ENCODE results near the gene NUBP2.

The NUBP2 gene

DNA sequence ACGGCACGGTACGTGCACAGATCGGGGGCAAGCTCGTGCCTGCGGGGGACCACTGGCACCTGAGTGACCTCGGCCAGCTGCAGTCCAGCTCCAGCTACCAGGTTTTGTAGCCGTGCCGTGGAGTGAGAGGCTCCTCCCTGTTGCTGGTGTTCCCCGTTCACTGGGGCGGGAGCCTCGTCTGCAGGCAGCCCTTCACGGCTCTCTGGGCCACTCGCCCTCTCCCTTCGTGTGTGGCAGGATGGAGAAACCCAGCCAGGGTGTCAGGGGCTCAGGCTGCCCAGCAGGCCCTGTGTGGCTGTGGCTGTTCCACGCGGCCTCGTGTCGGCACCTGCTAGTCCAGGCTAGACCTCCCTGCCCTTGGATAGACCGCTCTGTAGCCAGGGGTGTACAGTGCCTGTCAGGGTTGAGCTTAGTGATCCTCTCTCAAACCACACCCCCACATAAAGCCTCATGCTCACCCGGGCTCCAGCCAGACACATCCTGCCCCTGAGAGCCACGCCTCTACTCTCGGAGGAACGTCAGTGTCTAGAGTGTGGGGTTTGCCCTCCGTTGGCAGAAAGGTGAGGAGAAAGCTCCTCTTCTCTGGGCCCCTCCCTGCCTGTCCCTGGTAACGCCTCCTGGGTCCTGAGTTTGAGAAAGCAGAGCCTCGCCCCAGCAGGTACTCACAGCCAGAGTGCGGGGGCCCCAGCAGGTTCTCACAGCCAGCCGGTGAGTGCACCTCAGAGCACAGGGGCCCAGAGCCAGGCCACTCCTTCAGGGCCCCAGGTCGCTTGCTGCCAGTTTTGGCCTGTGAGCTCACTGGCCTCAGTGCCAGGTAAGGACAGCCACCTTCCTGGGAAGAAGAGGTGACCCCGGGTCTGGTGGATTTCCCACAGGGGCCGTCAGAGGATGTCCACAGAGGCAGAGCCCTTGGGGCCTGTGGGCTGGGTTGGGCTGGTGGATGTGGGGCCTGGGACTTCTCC lies 39.1 kb upstream of the NUBP2 start:
- in situ Hi-C loops (cut with HindIII; ENCODE audit: low sequenced_read_pairs), result loop anchor here (10.0 kb wide), 1 partner anchor 59 kb away; no protein-coding TSS in a partner anchor
- H3K4me3 ChIP-seq (ENCODE audit: low read depth, low read length), result no peak overlapping the region
- TF ChIP-seq, protein P1, sequence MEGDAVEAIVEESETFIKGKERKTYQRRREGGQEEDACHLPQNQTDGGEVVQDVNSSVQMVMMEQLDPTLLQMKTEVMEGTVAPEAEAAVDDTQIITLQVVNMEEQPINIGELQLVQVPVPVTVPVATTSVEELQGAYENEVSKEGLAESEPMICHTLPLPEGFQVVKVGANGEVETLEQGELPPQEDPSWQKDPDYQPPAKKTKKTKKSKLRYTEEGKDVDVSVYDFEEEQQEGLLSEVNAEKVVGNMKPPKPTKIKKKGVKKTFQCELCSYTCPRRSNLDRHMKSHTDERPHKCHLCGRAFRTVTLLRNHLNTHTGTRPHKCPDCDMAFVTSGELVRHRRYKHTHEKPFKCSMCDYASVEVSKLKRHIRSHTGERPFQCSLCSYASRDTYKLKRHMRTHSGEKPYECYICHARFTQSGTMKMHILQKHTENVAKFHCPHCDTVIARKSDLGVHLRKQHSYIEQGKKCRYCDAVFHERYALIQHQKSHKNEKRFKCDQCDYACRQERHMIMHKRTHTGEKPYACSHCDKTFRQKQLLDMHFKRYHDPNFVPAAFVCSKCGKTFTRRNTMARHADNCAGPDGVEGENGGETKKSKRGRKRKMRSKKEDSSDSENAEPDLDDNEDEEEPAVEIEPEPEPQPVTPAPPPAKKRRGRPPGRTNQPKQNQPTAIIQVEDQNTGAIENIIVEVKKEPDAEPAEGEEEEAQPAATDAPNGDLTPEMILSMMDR (IDR thresholded peaks at IDR 0.05; ENCODE audit: low read depth, low read length, missing control alignments), result no peak
- no peak for DNase-seq (ENCODE audit: low read depth)

DNA sequence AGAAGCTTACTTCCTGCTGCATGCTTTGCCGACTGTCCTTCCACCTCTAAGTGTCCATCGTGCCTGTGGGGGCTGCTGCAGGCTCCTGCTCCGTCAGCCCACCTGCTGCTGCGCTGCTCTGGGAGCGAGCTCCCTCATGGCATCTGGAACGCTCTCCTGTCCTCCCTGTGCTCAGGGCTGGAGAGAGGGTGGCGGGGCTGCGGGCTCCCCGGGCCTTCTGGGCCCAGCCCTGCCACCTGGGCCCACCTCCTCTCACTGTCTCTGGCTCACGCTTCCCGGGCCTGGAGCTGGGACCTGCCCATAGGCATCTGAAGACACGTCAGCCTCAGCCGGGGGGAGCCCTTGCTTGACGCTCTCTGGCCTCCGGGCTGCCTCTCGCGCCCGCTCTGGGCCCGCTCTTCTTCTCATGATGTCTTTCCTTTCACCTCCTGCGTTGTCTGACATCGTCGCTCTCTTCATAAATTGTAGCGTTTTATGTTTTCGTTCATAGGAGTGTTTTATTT lies 38.4 kb upstream of the NUBP2 start:
- H3K4me3 ChIP-seq (ENCODE audit: low read depth, low read length), result no peak overlapping the region
- in situ Hi-C loops (cut with HindIII; ENCODE audit: low sequenced_read_pairs), result loop anchor here (10.0 kb wide), 1 partner anchor 60 kb away; no protein-coding TSS in a partner anchor
- TF ChIP-seq, protein P1 (IDR thresholded peaks at IDR 0.05; ENCODE audit: low read depth, low read length, missing control alignments), result no peak
- no peak for DNase-seq (ENCODE audit: low read depth)

DNA sequence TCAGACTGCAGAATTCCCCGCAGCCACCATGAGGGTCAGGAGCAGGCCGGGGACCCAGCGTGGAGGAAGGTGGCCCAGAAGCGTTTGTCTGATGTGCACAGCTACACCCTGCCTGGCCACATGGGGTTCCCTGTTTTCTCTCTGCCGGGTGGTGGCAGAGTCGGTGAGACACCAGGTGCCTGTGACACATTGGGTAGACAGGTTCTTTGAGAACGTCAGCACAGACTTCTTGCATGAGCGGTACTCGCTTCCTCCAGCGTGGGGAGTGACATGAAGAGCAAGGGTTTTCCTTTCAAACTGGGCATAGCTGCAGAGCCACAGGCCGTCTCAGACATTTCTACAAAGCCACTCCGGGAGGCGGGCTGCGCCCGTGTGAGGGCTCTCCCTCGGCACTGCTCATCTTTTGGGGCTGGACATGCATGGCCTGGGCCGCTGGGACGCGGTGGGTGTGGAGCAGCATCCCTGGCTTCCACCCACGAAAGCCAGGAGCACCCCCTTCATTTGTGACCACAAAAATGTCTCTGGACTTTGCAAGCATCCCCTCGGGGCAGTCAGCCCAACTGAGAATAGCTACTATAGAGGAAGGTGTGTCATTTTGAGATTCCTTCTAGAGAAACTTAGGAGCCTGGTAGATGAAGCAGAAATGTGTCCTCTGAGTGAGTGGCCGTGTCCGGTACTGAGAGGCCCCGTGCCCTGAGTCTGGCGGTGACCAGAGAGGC lies 37.4 kb upstream of the NUBP2 start:
- peak; percentile 78 for DNase-seq (ENCODE audit: low read depth)
- in situ Hi-C loops (cut with HindIII; ENCODE audit: low sequenced_read_pairs), result loop anchor here (10.0 kb wide), 1 partner anchor 61 kb away; no protein-coding TSS in a partner anchor
- peak overlapping the region; percentile 21 for H3K4me3 ChIP-seq (ENCODE audit: low read depth, low read length)
- TF ChIP-seq, protein P1 (IDR thresholded peaks at IDR 0.05; ENCODE audit: low read depth, low read length, missing control alignments), result no peak

DNA sequence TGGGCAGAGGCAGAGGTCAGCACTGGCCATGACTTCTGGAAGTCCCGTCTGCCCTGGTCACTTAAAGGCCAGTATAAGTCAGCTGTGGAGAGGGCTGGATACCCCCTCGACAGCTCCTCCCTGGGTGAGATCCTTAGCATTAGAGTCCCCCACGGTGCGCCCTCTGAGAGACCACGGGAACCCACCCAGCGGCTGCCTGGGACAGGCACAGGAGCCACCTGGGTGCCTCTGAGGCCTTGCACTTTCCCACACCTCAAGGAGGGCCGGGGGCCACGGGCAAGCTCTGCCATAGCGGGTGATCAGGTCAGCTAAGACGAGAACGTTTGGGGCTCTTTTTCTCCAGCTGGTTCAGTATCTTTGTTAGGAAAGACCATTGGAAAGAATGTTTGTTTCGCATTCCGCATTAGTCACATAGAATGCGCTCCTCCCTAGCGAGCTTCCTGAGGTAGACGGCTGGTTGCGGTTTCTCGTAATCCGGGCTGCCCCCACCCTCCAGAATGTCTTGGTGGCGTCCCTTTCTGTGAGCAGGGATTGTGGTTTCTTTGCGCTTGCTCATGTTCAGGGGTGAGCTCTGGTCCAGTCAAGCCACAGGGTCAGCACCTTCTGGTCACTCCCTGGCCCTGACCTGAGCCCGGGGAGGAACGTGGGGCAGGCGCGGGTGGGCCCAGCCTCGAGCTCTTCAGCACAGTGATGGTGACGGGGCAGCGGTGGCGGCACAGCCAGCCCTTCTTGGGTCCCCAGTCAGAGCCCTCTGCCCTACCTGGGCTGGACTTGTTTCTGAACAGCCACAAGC lies 36.7 kb upstream of the NUBP2 start:
- TF ChIP-seq, protein P1 (IDR thresholded peaks at IDR 0.05; ENCODE audit: low read depth, low read length, missing control alignments), result no peak
- in situ Hi-C loops (cut with HindIII; ENCODE audit: low sequenced_read_pairs), result loop anchor here (10.0 kb wide), 1 partner anchor 61 kb away; no protein-coding TSS in a partner anchor
- peak; percentile 90 for DNase-seq (ENCODE audit: low read depth)
- H3K4me3 ChIP-seq (ENCODE audit: low read depth, low read length), result peak overlapping the region; percentile 21

DNA sequence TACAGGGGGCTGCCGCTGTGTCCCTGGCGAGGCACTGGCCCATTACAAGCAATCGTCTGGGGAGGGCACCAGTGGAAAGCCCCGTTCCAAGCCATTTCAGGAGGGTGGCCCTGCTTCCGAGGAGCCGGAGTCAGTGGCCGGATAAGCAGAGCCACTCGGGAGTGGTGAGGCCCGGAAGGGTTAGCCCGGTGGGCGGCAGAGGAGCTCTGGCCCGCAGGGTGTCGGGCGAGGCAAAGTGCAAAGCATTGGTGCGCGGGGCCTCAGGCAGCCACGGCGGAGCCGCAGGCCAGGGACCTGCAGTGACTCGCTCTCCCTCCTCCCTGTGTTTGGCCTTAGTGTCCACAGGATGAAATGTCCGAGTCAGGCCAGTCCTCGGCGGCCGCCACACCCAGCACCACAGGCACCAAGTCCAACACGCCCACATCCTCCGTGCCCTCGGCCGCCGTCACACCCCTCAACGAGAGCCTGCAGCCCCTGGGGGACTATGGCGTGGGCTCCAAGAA lies 36.0 kb upstream of the NUBP2 start:
- no peak overlapping the region for H3K4me3 ChIP-seq (ENCODE audit: low read depth, low read length)
- TF ChIP-seq, protein P1 (IDR thresholded peaks at IDR 0.05; ENCODE audit: low read depth, low read length, missing control alignments), result no peak
- in situ Hi-C loops (cut with HindIII; ENCODE audit: low sequenced_read_pairs), result loop anchor here (10.0 kb wide), 1 partner anchor 62 kb away; no protein-coding TSS in a partner anchor
- no peak for DNase-seq (ENCODE audit: low read depth)

All from astrocyte of the cerebellum (primary cell).